ENCODE measurements around the gene MYO18B.

The MYO18B gene

GRCh38 chr22:25817092-25817943, 75.3 kb downstream of the MYO18B start:
- Histone ChIP-seq H3K9ac (ENCODE audit: low read depth, low read length, poor library complexity) (no peak overlapping the region), H4K8ac (ENCODE audit: low read depth, low read length) (no peak overlapping the region), H3K18ac (ENCODE audit: low read length) (no peak overlapping the region), H2BK120ac (ENCODE audit: low read depth, low read length) (no peak overlapping the region), H2BK12ac (ENCODE audit: low read length) (no peak overlapping the region), H2BK5ac (ENCODE audit: low read length) (no peak overlapping the region), H4K91ac (ENCODE audit: low read depth, low read length, poor library complexity) (no peak overlapping the region), H3K27ac (replicated peaks; ENCODE audit: low read length) (no peak overlapping the region), H3K14ac (ENCODE audit: low read length) (no peak overlapping the region), H3K4me3 (ENCODE audit: low read length in 2 of 2) (no peak overlapping the region), H3K9me3 (replicated peaks in 1 of 2; ENCODE audit: control insufficient read depth in 2 of 2, insufficient read depth in 1 of 2, low read depth in 1 of 2, low read length in 2 of 2) (peaks cover 0 to 5% of the 10 kb centered on the region in 2 donors), H3K23ac (ENCODE audit: low read depth, low read length, poor library complexity) (no peak overlapping the region), H2AK5ac (ENCODE audit: low read depth, low read length) (no peak overlapping the region), H3K4me1 (ENCODE audit: control insufficient read depth in 2 of 2, insufficient read depth in 1 of 2, low read depth in 1 of 2, low read length in 2 of 2) (no peaks in the 10 kb centered on the region), H2BK15ac (ENCODE audit: low read length) (no peak overlapping the region), H3K27me3 (ENCODE audit: control insufficient read depth in 3 of 3, insufficient read depth in 3 of 3, low read depth in 1 of 3, low read length in 3 of 3) (no peaks in the 10 kb centered on the region), H3K36me3 (replicated peaks in 1 of 2; ENCODE audit: control insufficient read depth in 2 of 2, insufficient read depth in 2 of 2, low read length in 2 of 2) (no peaks in the 10 kb centered on the region), H3K4ac (ENCODE audit: low read length) (no peak overlapping the region), H2AFZ (ENCODE audit: low read length) (no peak overlapping the region), H3K4me2 (ENCODE audit: insufficient read depth, low read length, poor library complexity, severe bottlenecking) (no peak overlapping the region), H3K79me1 (ENCODE audit: low read depth, low read length) (no peaks in the 10 kb centered on the region)
- no peak for DNase-seq (ENCODE audit: low spot score)
- WGBS, 2 donors (ENCODE audit: extremely low coverage in 2 of 2, insufficient read length in 2 of 2, insufficient replicate concordance in 1 of 2): no CpG with 5 or more reads among the region's 5 CpGs

- Histone ChIP-seq H3K36me3 (replicated peaks in 1 of 2; ENCODE audit: control insufficient read depth in 2 of 2, insufficient read depth in 2 of 2, low read length in 2 of 2) (no peaks in the 10 kb centered on the region), H3K27me3 (ENCODE audit: control insufficient read depth in 3 of 3, insufficient read depth in 3 of 3, low read depth in 1 of 3, low read length in 3 of 3) (no peaks in the 10 kb centered on the region), H3K14ac (ENCODE audit: low read length) (no peak overlapping the region), H3K4me1 (ENCODE audit: control insufficient read depth in 2 of 2, insufficient read depth in 1 of 2, low read depth in 1 of 2, low read length in 2 of 2) (no peaks in the 10 kb centered on the region), H2BK15ac (ENCODE audit: low read length) (no peak overlapping the region), H3K23ac (ENCODE audit: low read depth, low read length, poor library complexity) (no peak overlapping the region), H4K8ac (ENCODE audit: low read depth, low read length) (no peak overlapping the region), H3K27ac (replicated peaks; ENCODE audit: low read length) (no peak overlapping the region), H3K9me3 (replicated peaks in 1 of 2; ENCODE audit: control insufficient read depth in 2 of 2, insufficient read depth in 1 of 2, low read depth in 1 of 2, low read length in 2 of 2) (peaks cover 0 to 6% of the 10 kb centered on the region in 2 donors), H3K4me3 (ENCODE audit: low read length in 2 of 2) (no peak overlapping the region), H3K79me1 (ENCODE audit: low read depth, low read length) (no peaks in the 10 kb centered on the region), H2BK12ac (ENCODE audit: low read length) (no peak overlapping the region), H2AFZ (ENCODE audit: low read length) (no peak overlapping the region), H3K4ac (ENCODE audit: low read length) (no peak overlapping the region), H2BK120ac (ENCODE audit: low read depth, low read length) (no peak overlapping the region), H3K18ac (ENCODE audit: low read length) (no peak overlapping the region), H4K91ac (ENCODE audit: low read depth, low read length, poor library complexity) (no peak overlapping the region), H3K9ac (ENCODE audit: low read depth, low read length, poor library complexity) (no peak overlapping the region), H2BK5ac (ENCODE audit: low read length) (no peak overlapping the region), H3K4me2 (ENCODE audit: insufficient read depth, low read length, poor library complexity, severe bottlenecking) (no peak overlapping the region), H2AK5ac (ENCODE audit: low read depth, low read length) (no peak overlapping the region)
- DNase-seq (ENCODE audit: low spot score): no peak
- WGBS, 2 donors (ENCODE audit: extremely low coverage in 2 of 2, insufficient read length in 2 of 2, insufficient replicate concordance in 1 of 2): no CpG with 5 or more reads among the region's 4 CpGs
Measured at GRCh38 chr22:25818541-25818940, 76.6 kb downstream of the MYO18B start.

DNA sequence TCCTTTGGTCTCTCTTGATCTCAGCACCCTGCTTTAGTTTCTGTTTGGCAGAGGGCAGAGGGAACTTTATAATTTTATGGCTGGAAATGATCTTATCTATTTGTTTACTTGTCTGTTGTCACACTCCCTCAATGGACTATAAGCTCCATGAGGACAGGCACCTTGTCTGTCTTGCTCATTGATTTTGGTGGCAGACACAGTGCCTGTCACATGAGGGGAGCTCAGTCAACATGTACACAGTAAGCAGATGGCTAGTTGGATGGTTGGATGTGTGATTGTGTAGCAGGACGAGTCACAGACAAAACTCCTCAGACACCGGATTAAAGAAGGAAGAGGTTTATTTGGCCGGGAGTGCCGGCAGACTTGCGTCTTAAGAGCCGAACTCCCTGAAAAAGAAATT, 80.4 kb downstream of the MYO18B start:
- H3K4ac ChIP-seq (ENCODE audit: low read length): no peak overlapping the region
- H3K4me1 ChIP-seq (ENCODE audit: control insufficient read depth in 2 of 2, insufficient read depth in 1 of 2, low read depth in 1 of 2, low read length in 2 of 2): peaks cover 3 to 5% of the 10 kb centered on the region in 2 donors
- DNase-seq (ENCODE audit: low spot score): no peak
- H3K4me3 ChIP-seq (ENCODE audit: low read length in 2 of 2): no peak overlapping the region
- H3K14ac ChIP-seq (ENCODE audit: low read length): no peak overlapping the region
- H3K18ac ChIP-seq (ENCODE audit: low read length): no peak overlapping the region
- WGBS, 2 donors (ENCODE audit: extremely low coverage in 2 of 2, insufficient read length in 2 of 2, insufficient replicate concordance in 1 of 2): no CpG with 5 or more reads among the region's 6 CpGs
- H4K91ac ChIP-seq (ENCODE audit: low read depth, low read length, poor library complexity): no peak overlapping the region
- no peak overlapping the region for H2BK120ac ChIP-seq (ENCODE audit: low read depth, low read length)
- no peak overlapping the region for H3K27ac ChIP-seq (replicated peaks; ENCODE audit: low read length)
- H3K4me2 ChIP-seq (ENCODE audit: insufficient read depth, low read length, poor library complexity, severe bottlenecking): no peak overlapping the region
- no peak overlapping the region for H2BK5ac ChIP-seq (ENCODE audit: low read length)
- no peak overlapping the region for H2BK15ac ChIP-seq (ENCODE audit: low read length)
- no peak overlapping the region for H2AFZ ChIP-seq (ENCODE audit: low read length)
- H3K36me3 ChIP-seq (replicated peaks in 1 of 2; ENCODE audit: control insufficient read depth in 2 of 2, insufficient read depth in 2 of 2, low read length in 2 of 2): no peaks in the 10 kb centered on the region
- no peaks in the 10 kb centered on the region for H3K79me1 ChIP-seq (ENCODE audit: low read depth, low read length)
- H4K8ac ChIP-seq (ENCODE audit: low read depth, low read length): no peak overlapping the region
- H2AK5ac ChIP-seq (ENCODE audit: low read depth, low read length): no peak overlapping the region
- H3K27me3 ChIP-seq (ENCODE audit: control insufficient read depth in 3 of 3, insufficient read depth in 3 of 3, low read depth in 1 of 3, low read length in 3 of 3): peaks cover 0 to 2% (median 0%) of the 10 kb centered on the region in 3 experiments
- H2BK12ac ChIP-seq (ENCODE audit: low read length): no peak overlapping the region
- H3K9me3 ChIP-seq (replicated peaks in 1 of 2; ENCODE audit: control insufficient read depth in 2 of 2, insufficient read depth in 1 of 2, low read depth in 1 of 2, low read length in 2 of 2): peaks cover 0 to 6% of the 10 kb centered on the region in 2 donors
- no peak overlapping the region for H3K9ac ChIP-seq (ENCODE audit: low read depth, low read length, poor library complexity)
- H3K23ac ChIP-seq (ENCODE audit: low read depth, low read length, poor library complexity): no peak overlapping the region

GRCh38 chr22:25823276-25823675, 81.3 kb downstream of the MYO18B start:
- H4K91ac ChIP-seq (ENCODE audit: low read depth, low read length, poor library complexity): no peak overlapping the region
- peaks cover 3 to 9% of the 10 kb centered on the region in 2 donors for H3K4me1 ChIP-seq (ENCODE audit: control insufficient read depth in 2 of 2, insufficient read depth in 1 of 2, low read depth in 1 of 2, low read length in 2 of 2)
- H3K9me3 ChIP-seq (replicated peaks in 1 of 2; ENCODE audit: control insufficient read depth in 2 of 2, insufficient read depth in 1 of 2, low read depth in 1 of 2, low read length in 2 of 2): peaks cover 0 to 6% of the 10 kb centered on the region in 2 donors
- H3K36me3 ChIP-seq (replicated peaks in 1 of 2; ENCODE audit: control insufficient read depth in 2 of 2, insufficient read depth in 2 of 2, low read length in 2 of 2): no peaks in the 10 kb centered on the region
- no peak for DNase-seq (ENCODE audit: low spot score)
- H2BK120ac ChIP-seq (ENCODE audit: low read depth, low read length): no peak overlapping the region
- no peak overlapping the region for H3K9ac ChIP-seq (ENCODE audit: low read depth, low read length, poor library complexity)
- peaks cover 0 to 2% (median 0%) of the 10 kb centered on the region in 3 experiments for H3K27me3 ChIP-seq (ENCODE audit: control insufficient read depth in 3 of 3, insufficient read depth in 3 of 3, low read depth in 1 of 3, low read length in 3 of 3)
- no peak overlapping the region for H3K4me2 ChIP-seq (ENCODE audit: insufficient read depth, low read length, poor library complexity, severe bottlenecking)
- no peak overlapping the region for H2BK15ac ChIP-seq (ENCODE audit: low read length)
- H3K4ac ChIP-seq (ENCODE audit: low read length): no peak overlapping the region
- no peaks in the 10 kb centered on the region for H3K79me1 ChIP-seq (ENCODE audit: low read depth, low read length)
- H3K23ac ChIP-seq (ENCODE audit: low read depth, low read length, poor library complexity): no peak overlapping the region
- H3K4me3 ChIP-seq (ENCODE audit: low read length in 2 of 2): no peak overlapping the region
- peak overlapping the region; percentile 64 for H2AK5ac ChIP-seq (ENCODE audit: low read depth, low read length)
- WGBS, 2 donors (ENCODE audit: extremely low coverage in 2 of 2, insufficient read length in 2 of 2, insufficient replicate concordance in 1 of 2): no CpG with 5 or more reads among the region's 15 CpGs
- no peak overlapping the region for H2BK12ac ChIP-seq (ENCODE audit: low read length)
- peak overlapping the region; percentile 15 for H3K18ac ChIP-seq (ENCODE audit: low read length)
- no peak overlapping the region for H3K27ac ChIP-seq (replicated peaks; ENCODE audit: low read length)
- no peak overlapping the region for H2AFZ ChIP-seq (ENCODE audit: low read length)
- no peak overlapping the region for H4K8ac ChIP-seq (ENCODE audit: low read depth, low read length)
- H2BK5ac ChIP-seq (ENCODE audit: low read length): no peak overlapping the region
- H3K14ac ChIP-seq (ENCODE audit: low read length): peak overlapping the region; percentile 65

Measured in neuronal stem cell (in vitro differentiated cells).